Ascending aorta (tissue), 2 donors: Measurements from ENCODE around the gene CLIC3. TPM values are rescaled to one million over a fixed set of nuclear protein-coding genes. Genes with fewer than 3 reads are reported as not detected.

Experiments used
- DNase-seq, 2 donors: peaks; one replicate each; pipeline ENCODE4 v3.0.0-alpha.2; 2019; ENCODE audit warnings: low spot score in 2 of 2
- H3K27ac ChIP-seq, 2 donors: fragments of 200-600 bp; sonication (generic); one replicate each; pipeline ENCODE4 v1.5.1; 2016 to 2017; ENCODE audit warnings: mild to moderate bottlenecking in 1 of 2
- H3K27me3 ChIP-seq: fragments of 200-600 bp; sonication (generic); one replicate; pipeline ENCODE4 v1.5.1; 2017
- H3K36me3 ChIP-seq, 2 donors: fragments of 200-600 bp; sonication (generic); one replicate each; pipeline ENCODE4 v1.5.1; 2016
- H3K4me1 ChIP-seq, 2 donors: fragments of 200-600 bp; sonication (generic); one replicate each; pipeline ENCODE4 v1.5.1; 2016 to 2017; ENCODE audit warnings: mild to moderate bottlenecking in 1 of 2
- H3K4me3 ChIP-seq, 2 donors: fragments of 200-600 bp; sonication (generic); one replicate each; pipeline ENCODE4 v1.5.1; 2016 to 2017; ENCODE audit warnings: mild to moderate bottlenecking in 1 of 2
- H3K9me3 ChIP-seq, 2 donors: fragments of 200-600 bp; sonication (generic); one replicate each; pipeline ENCODE4 v1.5.1; 2016
- intact Hi-C: fragments of 100-400 bp; cut with DNase I; formaldehyde crosslinking; loops from one replicate; pipeline ENCODE4 v1.15.1; 2023
- total RNA-seq: library from RNA; depleted of rRNA; stranded (reverse); fragments of >200 nt; gene quantifications from one replicate; pipeline ENCODE4 v1.1.0, GENCODE V29; 2016
- TF ChIP-seq, protein P1 (sequence below), 3 experiments: fragments of 200-600 bp in 2 of 3; fragments of 450-650 bp in 1 of 3; sonication (generic) in 2 of 3; IDR thresholded peaks; one replicate each; pipeline ENCODE4 v1.5.1; 2016 to 2019; ENCODE audit warnings: antibody characterized with exemption in 3 of 3, mild to moderate bottlenecking in 1 of 3, moderate library complexity in 1 of 3

The CLIC3 gene
- total RNA-seq, 1 donor from 2014 or later, result 2.8 TPM

DNA sequence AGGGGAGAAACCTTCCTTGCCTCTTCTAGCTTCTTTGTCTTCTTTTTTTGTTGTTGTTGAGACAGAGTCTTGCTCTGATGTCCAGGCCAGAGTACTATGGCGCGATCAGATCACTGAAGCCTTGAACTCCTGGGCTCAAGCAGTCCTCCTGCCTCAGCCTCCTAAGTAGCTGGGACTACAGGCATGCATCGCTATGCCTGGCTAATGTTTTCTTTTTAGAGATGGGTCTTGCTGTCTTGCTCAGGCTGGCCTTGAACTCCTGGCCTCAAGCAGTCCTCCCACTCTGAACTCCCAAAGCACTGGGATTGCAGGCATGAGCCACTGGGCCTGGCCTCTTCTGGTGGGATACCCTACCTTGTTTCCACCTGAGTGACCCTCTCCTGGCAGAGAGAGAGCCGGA lies 7.5 kb downstream of the CLIC3 start:
- H3K27me3 ChIP-seq, result peaks cover 5% of the 10 kb centered on the region
- H3K27ac ChIP-seq, result no peak overlapping the region
- H3K4me3 ChIP-seq, result no peak overlapping the region
- TF ChIP-seq, protein P1, sequence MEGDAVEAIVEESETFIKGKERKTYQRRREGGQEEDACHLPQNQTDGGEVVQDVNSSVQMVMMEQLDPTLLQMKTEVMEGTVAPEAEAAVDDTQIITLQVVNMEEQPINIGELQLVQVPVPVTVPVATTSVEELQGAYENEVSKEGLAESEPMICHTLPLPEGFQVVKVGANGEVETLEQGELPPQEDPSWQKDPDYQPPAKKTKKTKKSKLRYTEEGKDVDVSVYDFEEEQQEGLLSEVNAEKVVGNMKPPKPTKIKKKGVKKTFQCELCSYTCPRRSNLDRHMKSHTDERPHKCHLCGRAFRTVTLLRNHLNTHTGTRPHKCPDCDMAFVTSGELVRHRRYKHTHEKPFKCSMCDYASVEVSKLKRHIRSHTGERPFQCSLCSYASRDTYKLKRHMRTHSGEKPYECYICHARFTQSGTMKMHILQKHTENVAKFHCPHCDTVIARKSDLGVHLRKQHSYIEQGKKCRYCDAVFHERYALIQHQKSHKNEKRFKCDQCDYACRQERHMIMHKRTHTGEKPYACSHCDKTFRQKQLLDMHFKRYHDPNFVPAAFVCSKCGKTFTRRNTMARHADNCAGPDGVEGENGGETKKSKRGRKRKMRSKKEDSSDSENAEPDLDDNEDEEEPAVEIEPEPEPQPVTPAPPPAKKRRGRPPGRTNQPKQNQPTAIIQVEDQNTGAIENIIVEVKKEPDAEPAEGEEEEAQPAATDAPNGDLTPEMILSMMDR (IDR thresholded peaks at IDR 0.05), result no peak
- H3K9me3 ChIP-seq, result no peaks in the 10 kb centered on the region
- H3K36me3 ChIP-seq, result no peaks in the 10 kb centered on the region
- no peak for DNase-seq
- peaks cover 8 to 12% of the 10 kb centered on the region in 2 donors for H3K4me1 ChIP-seq
- intact Hi-C loops, result no loop called here

DNA sequence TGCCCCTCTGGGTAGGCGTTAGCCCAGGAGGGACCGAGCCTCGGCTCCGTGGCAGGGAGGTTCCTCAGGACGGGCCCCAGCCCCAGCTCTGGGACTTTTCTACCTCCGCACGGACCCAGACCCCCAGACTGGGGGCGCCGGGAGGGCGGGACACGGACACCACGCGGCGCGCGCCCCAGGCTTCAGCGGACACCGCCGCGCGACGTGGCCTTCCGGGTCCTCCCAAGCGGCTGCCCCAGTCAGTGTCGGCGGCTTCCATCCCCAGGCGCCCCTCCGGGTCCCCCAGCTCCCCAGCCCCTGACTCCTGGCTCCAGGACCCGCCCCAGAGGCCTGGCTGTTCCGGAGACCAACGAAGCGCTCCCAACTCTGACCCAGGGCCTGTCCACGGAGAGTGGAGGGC lies 10.5 kb downstream of the CLIC3 start:
- no peaks in the 10 kb centered on the region for H3K9me3 ChIP-seq
- no peaks in the 10 kb centered on the region for H3K36me3 ChIP-seq
- peaks cover 5% of the 10 kb centered on the region for H3K27me3 ChIP-seq
- H3K4me3 ChIP-seq, result no peak overlapping the region
- TF ChIP-seq, protein P1 (IDR thresholded peaks at IDR 0.05), result no peak
- H3K27ac ChIP-seq, result no peak overlapping the region
- intact Hi-C loops, result no loop called here
- H3K4me1 ChIP-seq, result no peaks in the 10 kb centered on the region
- no peak for DNase-seq

DNA sequence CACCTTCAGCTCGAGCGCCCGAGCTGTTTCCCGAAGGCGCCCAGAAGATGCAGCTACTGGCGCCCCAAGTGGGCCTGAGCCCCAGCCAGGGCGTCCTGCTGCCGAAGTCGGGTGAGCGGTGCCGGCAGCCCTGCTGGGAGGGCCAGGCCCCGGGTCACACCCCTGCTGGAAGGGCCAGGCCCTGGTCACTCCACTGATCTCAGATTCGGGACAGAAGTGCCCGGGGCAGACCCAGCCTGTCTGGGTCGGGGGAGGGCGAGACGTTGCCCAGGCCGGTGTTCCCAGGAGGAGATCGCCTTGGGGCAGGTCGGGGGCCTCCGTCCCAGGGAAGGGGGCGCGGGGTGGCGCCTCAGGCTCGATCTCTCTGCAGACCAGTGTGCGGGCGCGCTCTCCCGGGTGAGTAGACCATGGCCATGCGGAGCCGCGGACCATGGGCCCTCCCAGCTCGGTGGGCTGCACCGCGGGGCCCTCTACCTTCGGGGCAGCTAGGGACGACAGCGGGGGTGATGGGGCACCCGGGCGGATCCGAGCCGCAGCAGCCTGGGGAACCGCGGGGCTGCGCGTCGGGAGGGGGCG lies 11.3 kb downstream of the CLIC3 start:
- Histone ChIP-seq H3K27me3 (peaks cover 5% of the 10 kb centered on the region), H3K4me3 (no peak overlapping the region), H3K4me1 (no peaks in the 10 kb centered on the region), H3K9me3 (no peaks in the 10 kb centered on the region), H3K27ac (no peak overlapping the region), H3K36me3 (no peaks in the 10 kb centered on the region)
- intact Hi-C loops, result no loop called here
- DNase-seq, result no peak
- TF ChIP-seq, protein P1 (IDR thresholded peaks at IDR 0.05), result no peak

DNA sequence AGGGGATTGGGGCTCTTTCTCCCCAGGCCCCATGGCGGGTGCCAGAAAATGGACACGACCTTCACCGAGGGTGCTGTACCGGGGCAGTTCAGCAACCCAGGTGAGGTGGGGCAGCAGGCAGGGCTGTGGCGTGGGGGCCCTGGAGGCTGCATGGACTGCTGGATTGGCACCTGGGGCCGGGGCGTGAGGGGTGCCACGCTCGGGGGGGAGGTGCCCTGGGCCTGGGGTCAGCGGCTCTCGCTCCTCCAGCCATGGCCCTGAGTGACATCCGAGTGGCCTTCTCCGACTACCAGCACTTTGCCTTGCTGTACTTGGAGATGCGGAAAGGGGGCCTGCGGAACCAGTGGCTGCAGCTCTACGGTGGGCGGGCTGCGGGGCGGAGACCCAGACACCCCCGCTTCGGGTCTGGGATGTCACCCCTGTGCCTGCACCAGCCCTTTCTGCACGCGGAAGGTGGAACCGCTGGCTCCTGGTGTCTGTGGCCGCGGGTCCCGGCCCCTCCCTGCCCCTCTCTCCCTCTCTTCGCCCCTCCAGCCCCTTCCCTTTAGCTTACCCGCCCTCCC lies 11.8 kb downstream of the CLIC3 start:
- Histone ChIP-seq H3K36me3 (no peaks in the 10 kb centered on the region), H3K27ac (no peak overlapping the region), H3K4me3 (no peak overlapping the region), H3K4me1 (no peaks in the 10 kb centered on the region), H3K9me3 (no peaks in the 10 kb centered on the region), H3K27me3 (peaks cover 5% of the 10 kb centered on the region)
- DNase-seq, result no peak
- intact Hi-C loops, result no loop called here
- TF ChIP-seq, protein P1 (IDR thresholded peaks at IDR 0.05), result no peak

DNA sequence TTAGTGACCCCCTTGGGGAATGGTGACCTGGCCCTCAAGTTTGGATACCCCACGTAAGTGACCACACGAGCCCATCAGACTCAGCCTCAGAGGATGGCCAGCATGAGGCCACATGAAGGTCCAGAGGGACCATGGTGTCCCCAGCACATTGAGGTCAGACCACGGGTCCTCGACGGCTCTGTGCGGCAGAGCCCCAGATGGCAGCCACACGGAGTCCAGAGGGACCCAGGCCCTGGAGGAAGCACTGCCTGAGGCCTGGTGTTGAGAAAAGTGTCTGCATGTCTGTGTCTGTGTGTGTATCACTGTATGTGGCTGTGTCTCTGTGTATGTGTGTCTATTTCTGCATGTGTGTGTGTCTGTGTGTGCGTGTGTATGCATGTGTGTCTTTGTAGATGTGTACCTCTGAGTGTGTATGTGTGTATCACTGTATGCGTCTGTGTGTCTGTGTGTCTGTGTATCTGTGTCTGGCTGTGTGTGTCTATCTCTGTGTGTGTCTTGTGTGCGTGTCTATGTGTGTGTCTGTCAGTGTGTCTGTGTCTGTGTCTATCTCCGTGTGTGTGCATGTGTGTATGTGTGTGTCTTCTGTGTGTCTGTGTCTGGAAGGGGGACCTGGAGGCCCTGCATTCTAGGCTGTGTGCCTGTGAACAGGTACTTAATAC lies 12.6 kb downstream of the CLIC3 start:
- Histone ChIP-seq H3K27me3 (peaks cover 5% of the 10 kb centered on the region), H3K36me3 (no peaks in the 10 kb centered on the region), H3K9me3 (no peaks in the 10 kb centered on the region), H3K27ac (no peak overlapping the region), H3K4me3 (no peak overlapping the region), H3K4me1 (no peaks in the 10 kb centered on the region)
- DNase-seq, result no peak
- TF ChIP-seq, protein P1 (IDR thresholded peaks at IDR 0.05), result no peak
- intact Hi-C loops, result no loop called here
